Ectodermal cell (in vitro differentiated cells): ENCODE measurements around the gene FAM13C.

Experiments
- H3K27ac ChIP-seq: 2 replicates; pipeline ENCODE4 v1.7.0; 2013; ENCODE audit warnings: mild to moderate bottlenecking, low read depth, low read length; ENCODE audit not compliant: insufficient read depth, poor library complexity, severe bottlenecking
- H3K27me3 ChIP-seq: 2 replicates; pipeline ENCODE4 v1.7.0; 2013; ENCODE audit warnings: mild to moderate bottlenecking, low read length; ENCODE audit not compliant: insufficient read depth, control insufficient read depth, poor library complexity, severe bottlenecking
- H3K36me3 ChIP-seq: one replicate; pipeline ENCODE4 v1.7.0; 2013; ENCODE audit warnings: low read length; ENCODE audit not compliant: control insufficient read depth, insufficient read depth
- H3K4me1 ChIP-seq: one replicate; pipeline ENCODE4 v1.7.0; 2013; ENCODE audit warnings: low read length; ENCODE audit not compliant: control insufficient read depth, insufficient read depth
- H3K4me3 ChIP-seq: 2 replicates; pipeline ENCODE4 v1.7.0; 2013; ENCODE audit warnings: low read depth, low read length, control low read depth; ENCODE audit not compliant: insufficient read depth
- H3K9me3 ChIP-seq: 2 replicates; pipeline ENCODE4 v1.7.0; 2013; ENCODE audit warnings: mild to moderate bottlenecking, low read length, moderate library complexity; ENCODE audit not compliant: control insufficient read depth
- WGBS, 2 experiments: methylation state at CpG; one replicate each; pipeline ENCODE4 v1.1.7; 2013; ENCODE audit warnings: missing lambda C conversion rate in 2 of 2; 5-methylcytosine and 5-hydroxymethylcytosine counted together

The FAM13C gene

DNA sequence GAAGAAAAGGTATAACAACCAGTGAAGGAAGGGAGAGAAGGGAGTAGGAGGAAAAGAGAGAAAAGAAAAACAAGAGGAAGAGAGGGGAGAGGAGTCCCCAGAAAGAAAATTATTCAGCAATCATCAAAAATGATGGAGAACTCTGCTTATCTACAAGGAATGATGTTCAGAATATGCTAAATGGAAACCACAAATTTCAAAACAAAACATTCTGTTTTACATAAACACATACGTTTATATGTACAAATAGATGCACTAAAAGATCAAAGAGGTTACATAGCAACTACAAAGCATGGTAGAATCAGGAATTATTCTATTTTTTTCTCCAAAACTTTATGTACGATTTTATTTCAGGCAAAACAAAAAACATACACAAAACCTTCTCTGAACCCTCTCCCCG lies 91.9 kb downstream of the FAM13C start:
- H3K9me3 ChIP-seq, result no peaks in the 10 kb centered on the region
- H3K36me3 ChIP-seq, result no peaks in the 10 kb centered on the region
- no peak overlapping the region for H3K4me3 ChIP-seq
- H3K4me1 ChIP-seq, result no peaks in the 10 kb centered on the region
- H3K27me3 ChIP-seq, result no peaks in the 10 kb centered on the region
- WGBS, 2 experiments, result 94 to 95% methylated on average over 3 of the region's 3 CpGs
- H3K27ac ChIP-seq, result no peak overlapping the region

GRCh38 chr10:59269651-59270050 lies 92.7 kb downstream of the FAM13C start:
- Histone ChIP-seq H3K36me3 (no peaks in the 10 kb centered on the region), H3K4me1 (no peaks in the 10 kb centered on the region), H3K4me3 (no peak overlapping the region), H3K27me3 (no peaks in the 10 kb centered on the region), H3K27ac (no peak overlapping the region), H3K9me3 (no peaks in the 10 kb centered on the region)
- 94 to 96% methylated on average over 6 of the region's 6 CpGs for WGBS, 2 experiments

GRCh38 chr10:59268460-59268859 lies 93.9 kb downstream of the FAM13C start:
- Histone ChIP-seq H3K9me3 (no peaks in the 10 kb centered on the region), H3K27ac (no peak overlapping the region), H3K36me3 (no peaks in the 10 kb centered on the region), H3K4me3 (no peak overlapping the region), H3K27me3 (no peaks in the 10 kb centered on the region), H3K4me1 (no peaks in the 10 kb centered on the region)
- 94 to 99% methylated on average over 7 of the region's 7 CpGs for WGBS, 2 experiments

DNA sequence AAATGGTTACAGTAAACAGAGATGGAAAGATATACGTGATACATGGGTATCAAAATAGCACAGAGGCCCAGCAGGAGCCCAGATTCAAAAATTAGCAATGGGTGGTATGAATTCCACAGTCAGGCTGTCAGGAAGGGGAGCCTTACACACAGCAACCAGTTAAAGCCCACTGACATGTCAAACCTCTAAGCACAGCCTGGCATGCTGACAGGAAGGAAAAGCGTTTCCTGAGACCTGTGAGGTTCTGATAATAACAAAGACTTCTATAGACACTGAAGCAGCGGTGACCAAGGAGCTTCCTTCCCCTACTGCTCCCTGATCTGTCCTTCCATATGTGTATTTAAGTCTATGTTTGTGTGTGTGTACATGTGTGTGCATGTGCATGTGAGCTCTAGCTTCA lies 96.0 kb downstream of the FAM13C start:
- no peaks in the 10 kb centered on the region for H3K27me3 ChIP-seq
- 76 to 84% methylated on average over 3 of the region's 3 CpGs for WGBS, 2 experiments
- H3K9me3 ChIP-seq, result no peaks in the 10 kb centered on the region
- H3K36me3 ChIP-seq, result no peaks in the 10 kb centered on the region
- H3K4me3 ChIP-seq, result no peak overlapping the region
- no peak overlapping the region for H3K27ac ChIP-seq
- no peaks in the 10 kb centered on the region for H3K4me1 ChIP-seq

GRCh38 chr10:59265141-59265540 lies 97.2 kb downstream of the FAM13C start:
- no peaks in the 10 kb centered on the region for H3K36me3 ChIP-seq

GRCh38 chr10:59258890-59259289 lies 103.5 kb downstream of the FAM13C start:
- Histone ChIP-seq H3K36me3 (no peaks in the 10 kb centered on the region), H3K4me3 (no peak overlapping the region), H3K27me3 (no peaks in the 10 kb centered on the region), H3K4me1 (no peaks in the 10 kb centered on the region), H3K27ac (no peak overlapping the region), H3K9me3 (no peaks in the 10 kb centered on the region)
- 100% methylated on average over 1 of the region's 1 CpG for WGBS, 2 experiments

More at GRCh38 chr10:59265141-59265540, 97.2 kb downstream of the FAM13C start:
- Histone ChIP-seq H3K27me3 (no peaks in the 10 kb centered on the region), H3K4me1 (no peaks in the 10 kb centered on the region), H3K27ac (no peak overlapping the region), H3K4me3 (no peak overlapping the region), H3K9me3 (no peaks in the 10 kb centered on the region)
- 52 to 56% methylated on average over 5 of the region's 5 CpGs for WGBS, 2 experiments

DNA sequence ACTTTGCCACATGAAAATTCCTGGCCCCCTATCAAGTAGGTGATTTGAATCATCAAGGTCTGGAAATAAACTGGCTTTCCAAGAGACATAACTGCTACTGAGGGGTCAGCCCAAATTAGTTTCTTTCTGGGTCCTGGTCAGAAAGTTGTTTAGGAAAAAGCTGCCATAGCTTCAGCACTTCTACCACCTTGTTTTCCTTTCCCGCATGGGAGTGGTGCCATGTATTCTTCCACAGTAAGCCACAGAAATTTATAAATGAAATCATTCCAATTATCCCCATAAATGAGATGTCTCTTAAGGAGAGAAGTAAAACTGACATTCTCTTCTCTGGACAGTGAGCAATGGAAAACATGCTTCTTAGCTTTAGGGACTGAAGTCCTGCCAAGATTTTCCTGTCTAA lies 105.1 kb downstream of the FAM13C start:
- H3K36me3 ChIP-seq, result no peaks in the 10 kb centered on the region
- H3K9me3 ChIP-seq, result no peaks in the 10 kb centered on the region
- no peak overlapping the region for H3K4me3 ChIP-seq
- WGBS, 2 experiments, result 100% methylated on average over 1 of the region's 1 CpG
- H3K27ac ChIP-seq, result no peak overlapping the region
- H3K27me3 ChIP-seq, result no peaks in the 10 kb centered on the region
- no peaks in the 10 kb centered on the region for H3K4me1 ChIP-seq

- 95 to 96% methylated on average over 1 of the region's 1 CpG for WGBS, 2 experiments
- Histone ChIP-seq H3K36me3 (no peaks in the 10 kb centered on the region), H3K9me3 (no peaks in the 10 kb centered on the region), H3K27ac (no peak overlapping the region), H3K27me3 (no peaks in the 10 kb centered on the region), H3K4me3 (no peak overlapping the region), H3K4me1 (no peaks in the 10 kb centered on the region)
Measured at GRCh38 chr10:59255463-59255862, 106.9 kb downstream of the FAM13C start.

GRCh38 chr10:59252491-59252890 lies 109.9 kb downstream of the FAM13C start:
- H3K36me3 ChIP-seq, result no peaks in the 10 kb centered on the region
- H3K4me1 ChIP-seq, result no peaks in the 10 kb centered on the region
- no peaks in the 10 kb centered on the region for H3K27me3 ChIP-seq
- H3K9me3 ChIP-seq, result no peaks in the 10 kb centered on the region
- H3K4me3 ChIP-seq, result no peak overlapping the region
- H3K27ac ChIP-seq, result no peak overlapping the region

- no peaks in the 10 kb centered on the region for H3K4me1 ChIP-seq
- H3K27me3 ChIP-seq, result no peaks in the 10 kb centered on the region
- WGBS, 2 experiments, result 100% methylated on average over 1 of the region's 1 CpG; no CpG with 5 or more reads in 1 of the 2 experiments
- H3K9me3 ChIP-seq, result no peaks in the 10 kb centered on the region
- H3K36me3 ChIP-seq, result no peaks in the 10 kb centered on the region
- H3K27ac ChIP-seq, result no peak overlapping the region
- H3K4me3 ChIP-seq, result no peak overlapping the region
Measured at GRCh38 chr10:59245686-59246085, 116.7 kb downstream of the FAM13C start.

GRCh38 chr10:59244871-59245270 lies 117.5 kb downstream of the FAM13C start:
- no peaks in the 10 kb centered on the region for H3K36me3 ChIP-seq
- no peak overlapping the region for H3K27ac ChIP-seq
- no peak overlapping the region for H3K4me3 ChIP-seq
- H3K27me3 ChIP-seq, result no peaks in the 10 kb centered on the region
- no peaks in the 10 kb centered on the region for H3K9me3 ChIP-seq
- H3K4me1 ChIP-seq, result no peaks in the 10 kb centered on the region
- WGBS, 2 experiments, result 80 to 100% methylated on average over 1 of the region's 1 CpG
